Prostate gland (tissue), 2 donors: ENCODE results near the gene TDRD3. TPM values are rescaled to one million over a fixed set of nuclear protein-coding genes. Genes with fewer than 3 reads are reported as not detected.
A peak's percentile ranks its signal among the peaks of the same experiment; 100 is the strongest.

Experiments used
- DNase-seq: peaks from one replicate; pipeline ENCODE4 v3.0.0-alpha.2; 2019; ENCODE audit warnings: low spot score
- H3K27ac ChIP-seq, 2 donors: fragments of 200-600 bp; sonication (generic); 2 replicates each; pipeline ENCODE4 v1.5.1; 2017 to 2019
- H3K27me3 ChIP-seq: fragments of 200-600 bp; sonication (generic); replicated peaks from 2 replicates; pipeline ENCODE4 v1.5.1; 2019; ENCODE audit not compliant: insufficient read depth
- H3K36me3 ChIP-seq, 2 donors: fragments of 200-600 bp; sonication (generic); 1 replicate in 1 of 2; 2 replicates in 1 of 2; pipeline versions ENCODE4 v1.5.1 to v1.8.1; 2017 to 2019
- H3K4me1 ChIP-seq: fragments of 200-600 bp; sonication (generic); replicated peaks from 2 replicates; pipeline ENCODE4 v1.5.1; 2019
- H3K4me3 ChIP-seq, 2 donors: fragments of 200-600 bp; sonication (generic); 2 replicates each; pipeline ENCODE4 v1.5.1; 2017 to 2019
- H3K9me3 ChIP-seq: fragments of 200-600 bp; sonication (generic); 2 replicates; pipeline ENCODE4 v1.5.1; 2017
- CTCF ChIP-seq, 4 experiments: fragments of 200-600 bp in 2 of 4; fragments of 450-650 bp in 2 of 4; sonication (generic) in 2 of 4; IDR thresholded peaks; 1 replicate in 3 of 4; 2 replicates in 1 of 4; pipeline ENCODE4 v1.5.1; 2016 to 2019; ENCODE audit warnings: antibody characterized with exemption in 4 of 4, mild to moderate bottlenecking in 2 of 4, moderate library complexity in 2 of 4
- POLR2A ChIP-seq: fragments of 450-650 bp; IDR thresholded peaks from one replicate; pipeline ENCODE4 v1.6.1; 2016; ENCODE audit warnings: antibody characterized with exemption, mild to moderate bottlenecking
- POLR2AphosphoS5 ChIP-seq: sonication (generic); formaldehyde crosslinking; IDR thresholded peaks from one replicate; pipeline ENCODE4 v1.6.1; 2017; ENCODE audit warnings: antibody characterized with exemption
- WGBS: methylation state at CpG from one replicate; pipeline ENCODE4 v1.1.5; 2018; 5-methylcytosine and 5-hydroxymethylcytosine counted together
- intact Hi-C: fragments of 100-400 bp; cut with DNase I; formaldehyde crosslinking; loops from one replicate; pipeline ENCODE4 v1.14.2; 2022
- total RNA-seq, 2 donors: library from RNA; depleted of rRNA; stranded (reverse); fragments of >200 nt; gene quantifications; one replicate each; pipeline ENCODE4 v1.1.0, GENCODE V29; 2016

TDRD3 gene
- 10 to 100 TPM; 14.6 to 14.7 TPM for total RNA-seq

- Histone ChIP-seq H3K4me3 (peak within 1 kb of the TSS; percentile 65 to 73), H3K36me3 (no peaks in the 10 kb centered on the region), H3K27me3 (no peaks in the 10 kb centered on the region), H3K9me3 (no peaks in the 10 kb centered on the region), H3K4me1 (peaks cover 13% of the 10 kb centered on the region), H3K27ac (peak within 1 kb of the TSS; percentile 94 to 96)
- TF ChIP-seq POLR2AphosphoS5, result no peak
- TF ChIP-seq POLR2A, result peak; percentile 48
- peak; percentile 56 to 80 (median 72) for TF ChIP-seq CTCF (IDR thresholded peaks at IDR 0.05)
- DNase-seq, result peak; percentile 81
- intact Hi-C loops, result loop anchor here (10.0 kb wide), 1 partner anchor 232 kb away; the partner anchor contains the start of gene DIAPH3
- under 1% methylated on average over 80 of the region's 84 CpGs for WGBS
These were observed at the start of gene TDRD3 for GRCh38 chr13:60396783-60397703. Gene TDRD3, plus strand, starts transcription at chr13:60397220. Its CDS starts 145 bp downstream, at chr13:60397365.

- intact Hi-C loops, result no loop called here
- Histone ChIP-seq H3K27ac (no peak overlapping the region), H3K4me1 (no peaks in the 10 kb centered on the region), H3K9me3 (no peaks in the 10 kb centered on the region), H3K4me3 (no peak overlapping the region), H3K36me3 (no peaks in the 10 kb centered on the region), H3K27me3 (no peaks in the 10 kb centered on the region)
- DNase-seq, result no peak
- TF ChIP-seq POLR2AphosphoS5 (no peak), CTCF (IDR thresholded peaks at IDR 0.05) (no peak), POLR2A (no peak)
- 31% methylated on average over 2 of the region's 2 CpGs for WGBS
These were observed 49.3 kb upstream of the TDRD3 start for GRCh38 chr13:60347690-60348089.

- Histone ChIP-seq H3K9me3 (no peaks in the 10 kb centered on the region), H3K4me1 (no peaks in the 10 kb centered on the region), H3K27me3 (no peaks in the 10 kb centered on the region), H3K27ac (no peak overlapping the region), H3K36me3 (no peaks in the 10 kb centered on the region), H3K4me3 (no peak overlapping the region)
- intact Hi-C loops, result no loop called here
- DNase-seq, result no peak
- WGBS, result 49% methylated on average over 3 of the region's 3 CpGs
- TF ChIP-seq POLR2A (no peak), POLR2AphosphoS5 (no peak), CTCF (IDR thresholded peaks at IDR 0.05) (no peak)
These were observed 48.9 kb upstream of the TDRD3 start for GRCh38 chr13:60348097-60348496.

- intact Hi-C loops, result no loop called here
- H3K4me3 ChIP-seq, result no peak overlapping the region
- no peak overlapping the region for H3K27ac ChIP-seq
- TF ChIP-seq POLR2A (no peak), CTCF (IDR thresholded peaks at IDR 0.05) (no peak), POLR2AphosphoS5 (no peak)
- H3K4me1 ChIP-seq, result no peaks in the 10 kb centered on the region
- WGBS, result 36% methylated on average over 2 of the region's 2 CpGs
- DNase-seq, result no peak
- H3K36me3 ChIP-seq, result no peaks in the 10 kb centered on the region
- H3K9me3 ChIP-seq, result no peaks in the 10 kb centered on the region
- H3K27me3 ChIP-seq, result no peaks in the 10 kb centered on the region
These were observed 45.7 kb upstream of the TDRD3 start for GRCh38 chr13:60351326-60351725.
